HUDEP-2 (cell line): ENCODE data around the gene SEMA3C.

Source experiments
- DNase-seq, 76 experiments: peaks; one replicate each; lab custom pipeline; 2025; ENCODE audit not compliant: unreplicated experiment in 76 of 76; lab: John Stamatoyannopoulos, UW

SEMA3C gene

GRCh38 chr7:80890426-80891258 is 28.2 kb downstream of the SEMA3C start:
- no peak for DNase-seq

- no peak for DNase-seq
Observed at GRCh38 chr7:80889525-80889924, 29.3 kb downstream of the SEMA3C start.

GRCh38 chr7:80885757-80886156 is 33.1 kb downstream of the SEMA3C start:
- no peak for DNase-seq

- DNase-seq: no peak
Observed at GRCh38 chr7:80884511-80885195, 34.2 kb downstream of the SEMA3C start.

- DNase-seq: no peak
Observed at GRCh38 chr7:80883154-80884025, 35.5 kb downstream of the SEMA3C start.

- no peak for DNase-seq
Observed at GRCh38 chr7:80882213-80882801, 36.5 kb downstream of the SEMA3C start.

GRCh38 chr7:80881351-80881900 is 37.4 kb downstream of the SEMA3C start:
- DNase-seq: no peak

GRCh38 chr7:80879849-80880248 is 39.0 kb downstream of the SEMA3C start:
- DNase-seq: no peak

GRCh38 chr7:80876894-80877414 is 41.9 kb downstream of the SEMA3C start:
- no peak for DNase-seq

GRCh38 chr7:80875537-80876120 is 43.2 kb downstream of the SEMA3C start:
- no peak for DNase-seq

GRCh38 chr7:80873140-80873539 is 45.7 kb downstream of the SEMA3C start:
- DNase-seq: no peak

- DNase-seq: no peak
Observed at GRCh38 chr7:80871228-80871627, 47.6 kb downstream of the SEMA3C start.

GRCh38 chr7:80870813-80871212 is 48.0 kb downstream of the SEMA3C start:
- no peak for DNase-seq

- DNase-seq: no peak
Observed at GRCh38 chr7:80869821-80870751, 48.8 kb downstream of the SEMA3C start.

GRCh38 chr7:80869106-80869784 is 49.6 kb downstream of the SEMA3C start:
- no peak for DNase-seq

GRCh38 chr7:80868566-80868965 is 50.3 kb downstream of the SEMA3C start:
- DNase-seq: no peak

- DNase-seq: no peak
Observed at GRCh38 chr7:80860554-80860953, 58.3 kb downstream of the SEMA3C start.

- DNase-seq: no peak
Observed at GRCh38 chr7:80859272-80859970, 59.4 kb downstream of the SEMA3C start.
